Measurements from ENCODE around the gene ANKRD63. TPM values are rescaled to one million over a fixed set of nuclear protein-coding genes. Genes with fewer than 3 reads are reported as not detected.

ANKRD63 gene
- total RNA-seq, 1 donor from 2014 or later, result 0.20 TPM

GRCh38 chr15:40279437-40280141 is 3.3 kb downstream of the ANKRD63 start:
- DNase-seq (ENCODE audit: low read depth, low spot score), result no peak

DNA sequence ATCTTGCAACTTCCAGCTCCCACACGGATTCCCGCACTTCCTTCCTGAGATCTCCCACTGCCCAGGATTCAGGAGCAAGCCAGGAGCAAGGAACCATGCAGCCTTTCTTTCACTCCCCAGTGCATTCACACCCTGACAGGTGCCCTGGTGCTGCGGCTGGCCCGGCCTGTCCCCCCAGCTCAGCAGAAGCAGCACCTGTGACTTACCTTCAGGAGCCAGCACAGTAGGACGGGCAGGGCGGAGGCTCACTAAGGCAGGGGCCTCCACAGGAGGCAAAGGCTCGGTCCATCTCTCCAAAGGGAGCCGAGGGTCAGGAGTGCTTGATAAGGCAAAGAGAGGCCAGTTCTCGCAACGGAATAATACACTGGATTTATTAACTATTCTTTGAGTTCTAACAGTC is 4.8 kb downstream of the ANKRD63 start:
- no peak for DNase-seq (ENCODE audit: low read depth, low spot score)

- DNase-seq (ENCODE audit: low read depth, low spot score), result no peak
Observed at GRCh38 chr15:40277471-40277870, 5.4 kb downstream of the ANKRD63 start.

DNA sequence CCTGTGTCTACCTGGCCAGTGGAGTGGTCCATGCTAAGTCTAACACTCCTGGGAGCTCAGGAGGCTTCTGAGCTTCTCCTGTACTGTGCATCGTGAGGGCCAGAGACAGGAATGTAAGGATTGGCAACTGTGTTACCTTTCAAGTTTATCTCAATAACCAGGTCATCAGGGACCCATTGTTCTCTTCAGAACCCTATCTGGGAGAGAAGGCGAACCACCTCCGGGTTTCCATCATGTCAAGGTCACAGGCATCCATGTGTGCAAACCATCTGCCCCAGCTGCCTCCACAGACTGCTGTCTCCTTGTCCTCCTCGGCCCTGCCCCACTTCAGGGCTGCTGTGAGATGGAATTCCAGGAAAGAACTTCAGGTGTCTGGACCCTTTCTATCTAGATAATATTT is 5.9 kb downstream of the ANKRD63 start:
- DNase-seq (ENCODE audit: low read depth, low spot score), result no peak

GRCh38 chr15:40275954-40276353 is 6.9 kb downstream of the ANKRD63 start:
- no peak for DNase-seq (ENCODE audit: low read depth, low spot score)

DNA sequence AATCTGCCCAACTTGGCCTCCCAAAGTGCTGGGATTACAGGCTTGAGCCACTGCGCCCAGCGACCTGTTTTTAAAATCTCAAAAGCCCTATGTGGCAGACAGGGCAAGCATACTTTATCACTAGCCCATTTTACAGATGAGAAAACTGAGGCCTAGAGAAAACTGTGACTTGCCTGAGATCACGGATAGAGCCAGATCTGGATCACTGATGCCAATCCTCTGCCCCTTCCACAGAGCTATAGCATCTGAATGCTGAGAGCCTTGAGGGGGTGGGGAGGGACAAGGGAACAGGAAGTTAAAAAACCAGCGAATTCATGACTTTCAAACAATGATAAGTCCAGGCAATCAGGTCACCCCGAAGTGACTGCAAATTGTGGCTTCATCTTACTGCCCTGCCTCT is 7.3 kb downstream of the ANKRD63 start:
- DNase-seq (ENCODE audit: low read depth, low spot score), result no peak

GRCh38 chr15:40274350-40275274 is 8.3 kb downstream of the ANKRD63 start:
- peak; percentile 32 for DNase-seq (ENCODE audit: low read depth, low spot score)

DNA sequence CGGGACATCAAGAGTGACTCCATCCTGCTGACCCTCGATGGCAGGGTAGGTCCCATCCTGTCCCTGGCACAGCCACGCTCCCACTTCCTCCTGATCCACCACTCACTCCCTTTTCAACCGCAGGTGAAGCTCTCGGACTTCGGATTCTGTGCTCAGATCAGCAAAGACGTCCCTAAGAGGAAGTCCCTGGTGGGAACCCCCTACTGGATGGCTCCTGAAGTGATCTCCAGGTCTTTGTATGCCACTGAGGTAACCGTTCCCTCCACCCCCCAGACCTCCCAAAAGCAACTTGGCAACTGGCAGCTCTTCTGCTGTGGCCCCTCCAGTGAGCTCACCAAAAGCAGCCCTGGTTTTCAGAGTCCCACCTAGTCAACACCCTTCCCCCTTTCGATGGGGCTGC is 9.4 kb downstream of the ANKRD63 start:
- no peak for DNase-seq (ENCODE audit: low read depth, low spot score)

DNA sequence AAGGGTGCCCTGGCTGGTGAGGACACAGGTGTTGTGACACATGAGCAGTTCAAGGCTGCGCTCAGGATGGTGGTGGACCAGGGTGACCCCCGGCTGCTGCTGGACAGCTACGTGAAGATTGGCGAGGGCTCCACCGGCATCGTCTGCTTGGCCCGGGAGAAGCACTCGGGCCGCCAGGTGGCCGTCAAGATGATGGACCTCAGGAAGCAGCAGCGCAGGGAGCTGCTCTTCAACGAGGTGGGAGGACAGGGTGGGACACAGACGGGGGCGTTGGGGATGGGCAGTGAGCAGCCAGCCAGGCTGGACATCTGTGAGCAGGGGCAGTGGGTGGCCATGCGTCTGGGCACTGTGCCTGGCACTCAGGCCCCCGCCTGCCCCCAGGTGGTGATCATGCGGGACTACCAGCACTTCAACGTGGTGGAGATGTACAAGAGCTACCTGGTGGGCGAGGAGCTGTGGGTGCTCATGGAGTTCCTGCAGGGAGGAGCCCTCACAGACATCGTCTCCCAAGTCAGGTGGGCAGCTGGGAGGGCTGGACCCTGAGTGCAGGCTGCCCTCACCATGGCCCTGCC is 10.3 kb downstream of the ANKRD63 start:
- DNase-seq (ENCODE audit: low read depth, low spot score), result no peak

DNA sequence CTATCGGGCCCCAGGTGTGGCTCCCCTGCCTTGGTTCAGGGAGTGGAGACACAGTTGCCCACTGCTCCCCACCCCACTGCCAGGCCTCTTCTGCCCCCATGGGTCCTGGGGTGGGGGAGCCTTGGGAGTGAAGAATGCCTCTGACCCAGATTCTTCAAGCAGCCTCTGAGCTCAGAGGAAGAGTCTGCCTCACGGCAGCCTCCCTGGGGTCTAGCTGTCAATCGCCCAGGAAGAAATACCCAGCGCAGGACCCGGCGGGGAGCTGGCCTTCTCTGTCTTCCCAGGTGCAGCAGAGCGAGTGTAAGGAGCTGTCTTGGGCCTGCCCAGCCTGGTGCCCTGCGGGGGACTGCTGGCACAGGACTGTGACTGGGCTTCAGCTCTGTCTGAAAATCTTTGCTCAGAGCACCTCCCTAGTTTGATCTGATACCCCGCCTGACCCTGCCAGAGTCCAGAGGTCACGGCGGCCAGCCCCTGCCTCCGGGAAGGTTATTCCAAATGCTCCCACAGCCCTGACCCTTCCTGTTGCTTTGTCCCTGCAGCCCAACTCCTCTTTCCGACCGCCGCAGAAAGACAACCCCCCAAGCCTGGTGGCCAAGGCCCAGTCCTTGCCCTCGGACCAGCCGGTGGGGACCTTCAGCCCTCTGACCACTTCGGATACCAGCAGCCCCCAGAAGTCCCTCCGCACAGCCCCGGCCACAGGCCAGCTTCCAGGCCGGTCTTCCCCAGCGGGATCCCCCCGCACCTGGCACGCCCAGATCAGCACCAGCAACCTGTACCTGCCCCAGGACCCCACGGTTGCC is 11.0 kb downstream of the ANKRD63 start:
- DNase-seq (ENCODE audit: low read depth, low spot score), result no peak

DNA sequence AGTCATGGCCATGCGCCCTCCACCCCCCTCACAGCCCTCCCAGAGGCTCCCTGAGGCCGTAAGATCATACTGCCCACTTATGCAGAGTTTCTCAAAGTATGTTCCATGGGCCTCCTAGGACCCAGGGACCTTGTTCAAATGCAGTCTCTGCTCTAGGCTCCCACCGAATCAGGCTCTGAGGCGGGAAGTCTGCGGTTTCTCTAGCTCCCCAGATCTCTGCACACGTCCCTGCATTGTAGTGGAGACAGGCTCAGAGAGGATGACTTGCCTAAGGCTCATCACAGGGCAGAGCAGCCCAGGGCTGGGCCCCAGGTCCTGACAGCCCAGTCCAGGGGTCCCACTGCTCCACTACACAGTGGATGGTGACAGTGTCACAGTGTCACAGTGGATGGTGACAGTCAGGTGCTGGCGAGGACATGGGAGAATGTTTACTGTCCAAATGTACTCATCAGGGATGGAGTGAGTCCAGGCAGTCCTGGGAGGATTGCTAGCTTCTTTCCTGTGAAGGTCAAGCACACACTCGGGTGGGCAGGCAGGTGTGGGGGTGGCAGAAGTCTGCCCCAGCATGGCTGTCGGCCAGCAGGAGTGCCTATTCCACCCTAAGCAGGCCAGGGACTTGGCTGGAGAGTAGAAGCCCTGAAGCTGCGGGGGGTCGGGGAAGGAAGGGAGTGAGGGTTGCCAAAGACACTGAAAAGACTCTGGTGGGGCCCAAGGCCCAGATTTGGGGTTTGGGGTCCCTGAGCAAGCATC is 12.4 kb downstream of the ANKRD63 start:
- no peak for DNase-seq (ENCODE audit: low read depth, low spot score)

GRCh38 chr15:40269604-40270003 is 13.3 kb downstream of the ANKRD63 start:
- no peak for DNase-seq (ENCODE audit: low read depth, low spot score)

DNA sequence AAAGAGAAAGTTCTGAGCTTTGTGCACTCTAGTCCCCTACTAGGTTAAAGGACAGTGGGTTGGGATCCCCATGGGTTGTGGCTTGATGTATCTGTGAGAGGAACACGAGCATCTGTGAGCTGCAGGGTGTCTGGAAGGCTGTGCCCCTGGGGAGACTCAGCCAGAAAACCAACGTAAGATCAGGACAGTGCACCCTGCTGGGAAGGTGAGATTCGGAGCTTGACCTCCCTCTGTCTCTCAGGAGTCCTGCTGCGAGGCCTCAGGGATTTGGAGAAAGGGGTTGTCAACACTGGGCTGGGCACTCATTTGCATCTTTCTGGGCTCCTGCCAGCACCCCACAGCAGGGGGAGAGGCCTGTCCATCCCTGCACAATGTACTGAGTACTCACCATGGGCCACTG is 15.2 kb downstream of the ANKRD63 start:
- no peak for DNase-seq (ENCODE audit: low read depth, low spot score)

GRCh38 chr15:40266828-40267304 is 16.0 kb downstream of the ANKRD63 start:
- peak; percentile 85 for DNase-seq (ENCODE audit: low read depth, low spot score)

DNA sequence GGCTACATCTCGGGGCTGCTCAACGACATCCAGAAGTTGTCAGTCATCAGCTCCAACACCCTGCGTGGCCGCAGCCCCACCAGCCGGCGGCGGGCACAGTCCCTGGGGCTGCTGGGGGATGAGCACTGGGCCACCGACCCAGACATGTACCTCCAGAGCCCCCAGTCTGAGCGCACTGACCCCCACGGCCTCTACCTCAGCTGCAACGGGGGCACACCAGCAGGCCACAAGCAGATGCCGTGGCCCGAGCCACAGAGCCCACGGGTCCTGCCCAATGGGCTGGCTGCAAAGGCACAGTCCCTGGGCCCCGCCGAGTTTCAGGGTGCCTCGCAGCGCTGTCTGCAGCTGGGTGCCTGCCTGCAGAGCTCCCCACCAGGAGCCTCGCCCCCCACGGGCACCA is 17.0 kb downstream of the ANKRD63 start:
- DNase-seq (ENCODE audit: low read depth, low spot score), result no peak

DNA sequence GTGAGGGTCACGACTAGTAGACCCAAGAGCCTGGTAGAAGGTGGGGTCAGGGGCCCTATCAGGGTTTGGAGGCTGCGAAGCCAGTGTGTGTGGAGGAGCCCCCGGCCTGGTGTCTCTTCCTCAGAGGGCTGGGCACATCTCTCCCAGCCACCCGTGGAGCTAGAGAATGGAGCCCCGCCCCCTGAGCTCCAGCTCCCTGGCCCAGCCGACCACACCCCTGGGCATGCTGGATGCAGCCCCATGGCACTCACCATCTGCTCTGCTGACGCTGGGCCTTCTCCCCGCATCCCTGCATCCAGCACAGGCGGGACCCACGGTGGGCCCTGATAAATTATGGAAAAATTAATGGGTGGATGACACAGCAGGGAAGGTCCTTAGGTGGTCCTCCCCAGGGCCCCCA is 17.5 kb downstream of the ANKRD63 start:
- no peak for DNase-seq (ENCODE audit: low read depth, low spot score)

- no peak for DNase-seq (ENCODE audit: low read depth, low spot score)
Observed at GRCh38 chr15:40264321-40265153, 18.3 kb downstream of the ANKRD63 start.

- no peak for DNase-seq (ENCODE audit: low read depth, low spot score)
Observed at GRCh38 chr15:40263024-40263754, 19.7 kb downstream of the ANKRD63 start.

- no peak for DNase-seq (ENCODE audit: low read depth, low spot score)
Observed at GRCh38 chr15:40259021-40259420, 23.8 kb downstream of the ANKRD63 start.
